H9 (cell line): ENCODE measurements around the gene KCNK5. TPM values are rescaled to one million over a fixed set of nuclear protein-coding genes. Genes with fewer than 3 reads are reported as not detected.

ENCODE experiments used
- DNase-seq: peaks from one replicate; pipeline ENCODE4 v3.0.0-alpha.2; 2017
- H2AFZ ChIP-seq: one replicate; pipeline ENCODE4 v1.6.1; 2013; ENCODE audit warnings: mild to moderate bottlenecking, low read length, control low read depth, moderate library complexity
- H2AK5ac ChIP-seq: 2 replicates; pipeline ENCODE4 v1.6.1; 2013; ENCODE audit warnings: low read length, control low read depth, mixed read lengths; ENCODE audit not compliant: insufficient read length
- H2BK120ac ChIP-seq: one replicate; pipeline ENCODE4 v1.6.1; 2013; ENCODE audit warnings: low read depth, mild to moderate bottlenecking, low read length, control low read depth, inconsistent platforms; ENCODE audit not compliant: poor library complexity, severe bottlenecking
- H2BK12ac ChIP-seq: 2 replicates; pipeline ENCODE4 v1.6.1; 2013; ENCODE audit warnings: low read length, control low read depth, mixed read lengths, low read depth; ENCODE audit not compliant: insufficient read length
- H2BK15ac ChIP-seq: 2 replicates; pipeline ENCODE4 v1.6.1; 2013; ENCODE audit warnings: low read depth, low read length, control low read depth
- H2BK20ac ChIP-seq: one replicate; pipeline ENCODE4 v1.6.1; 2013; ENCODE audit warnings: low read depth, mild to moderate bottlenecking, low read length, control low read depth, inconsistent platforms; ENCODE audit not compliant: poor library complexity, severe bottlenecking
- H2BK5ac ChIP-seq: 2 replicates; pipeline ENCODE4 v1.6.1; 2013; ENCODE audit warnings: low read length, control low read depth, mixed read lengths; ENCODE audit not compliant: insufficient read length
- H3K14ac ChIP-seq: 2 replicates; pipeline ENCODE4 v1.6.1; 2013; ENCODE audit warnings: low read length, control low read depth; ENCODE audit not compliant: insufficient read depth
- H3K18ac ChIP-seq: 2 replicates; pipeline ENCODE4 v1.6.1; 2013; ENCODE audit warnings: low read depth, mild to moderate bottlenecking, mixed read lengths, low read length, control low read depth; ENCODE audit not compliant: insufficient read length
- H3K23ac ChIP-seq: 2 replicates; pipeline ENCODE4 v1.6.1; 2013; ENCODE audit warnings: low read length, control low read depth, mixed read lengths, low read depth; ENCODE audit not compliant: insufficient read length
- H3K23me2 ChIP-seq: 2 replicates; pipeline ENCODE4 v1.6.1; 2013; ENCODE audit warnings: low read depth, mild to moderate bottlenecking, mixed read lengths, low read length, control low read depth; ENCODE audit not compliant: insufficient read length, poor library complexity, severe bottlenecking
- H3K27ac ChIP-seq: 2 replicates; pipeline ENCODE4 v1.5.1; 2013; ENCODE audit warnings: low read length, control low read depth, mixed read lengths, low read depth; ENCODE audit not compliant: insufficient read length
- H3K27me3 ChIP-seq: 2 replicates; pipeline ENCODE4 v1.6.1; 2013; ENCODE audit warnings: low read length, control low read depth, inconsistent platforms; ENCODE audit not compliant: insufficient read depth
- H3K4ac ChIP-seq: 2 replicates; pipeline ENCODE4 v1.6.1; 2013; ENCODE audit warnings: low read depth, mild to moderate bottlenecking, control low read depth, inconsistent platforms, low read length, moderate library complexity
- H3K4me1 ChIP-seq: 2 replicates; pipeline ENCODE4 v1.6.1; 2013; ENCODE audit warnings: low read length, control low read depth, inconsistent platforms; ENCODE audit not compliant: insufficient read depth
- H3K4me2 ChIP-seq: 2 replicates; pipeline ENCODE4 v1.6.1; 2013; ENCODE audit warnings: low read length, control low read depth, mixed read lengths; ENCODE audit not compliant: insufficient read length, insufficient read depth
- H3K56ac ChIP-seq: 2 replicates; pipeline ENCODE4 v1.6.1; 2013; ENCODE audit warnings: low read depth, mild to moderate bottlenecking, mixed read lengths, low read length, control low read depth; ENCODE audit not compliant: insufficient read length
- H3K79me1 ChIP-seq: 2 replicates; pipeline ENCODE4 v1.6.1; 2013; ENCODE audit warnings: low read depth, mild to moderate bottlenecking, moderate library complexity, low read length, control low read depth, inconsistent platforms; ENCODE audit not compliant: insufficient read depth, poor library complexity, severe bottlenecking
- H3K79me2 ChIP-seq: 2 replicates; pipeline ENCODE4 v1.6.1; 2013; ENCODE audit warnings: low read length, control low read depth, inconsistent platforms; ENCODE audit not compliant: insufficient read depth
- H3K9ac ChIP-seq: 2 replicates; pipeline ENCODE4 v1.6.1; 2013; ENCODE audit warnings: low read length, control low read depth, mixed read lengths; ENCODE audit not compliant: insufficient read length; ENCODE audit errors: extremely low read depth
- H3K9me3 ChIP-seq: one replicate; pipeline ENCODE4 v1.6.1; 2013; ENCODE audit warnings: low read depth, low read length, inconsistent platforms; ENCODE audit not compliant: control insufficient read depth
- H3T11ph ChIP-seq: one replicate; pipeline ENCODE4 v1.6.1; 2013; ENCODE audit warnings: mild to moderate bottlenecking, low read length, control low read depth, inconsistent platforms
- H4K20me1 ChIP-seq: one replicate; pipeline ENCODE4 v1.6.1; 2013; ENCODE audit not compliant: control insufficient read depth, insufficient read length, insufficient read depth
- H4K5ac ChIP-seq: 2 replicates; pipeline ENCODE4 v1.6.1; 2013; ENCODE audit warnings: low read depth, mild to moderate bottlenecking, mixed read lengths, low read length, control low read depth; ENCODE audit not compliant: insufficient read length
- H4K8ac ChIP-seq: replicated peaks from 2 replicates; pipeline ENCODE4 v1.6.1; 2013; ENCODE audit warnings: low read length, control low read depth, mixed read lengths, low read depth; ENCODE audit not compliant: insufficient read length
- H4K91ac ChIP-seq: 2 replicates; pipeline ENCODE4 v1.6.1; 2013; ENCODE audit warnings: low read depth, mild to moderate bottlenecking, moderate library complexity, mixed read lengths, low read length, control low read depth; ENCODE audit not compliant: insufficient read length
- H3K27ac Mint-ChIP-seq, 3 experiments: 2 replicates in 2 of 3; 3 replicates in 1 of 3; pipeline ENCODE4 v1.8.0; 2020 to 2021; ENCODE audit warnings: mixed read lengths in 3 of 3, mild to moderate bottlenecking in 1 of 3, moderate library complexity in 1 of 3
- H3K27me3 Mint-ChIP-seq: 2 replicates; pipeline ENCODE4 v1.8.0; 2021; ENCODE audit warnings: low read depth, mild to moderate bottlenecking, moderate library complexity, mixed read lengths
- H3K36me3 Mint-ChIP-seq, 3 experiments: 2 replicates in 2 of 3; 3 replicates in 1 of 3; pipeline ENCODE4 v1.8.0; 2020 to 2021; ENCODE audit warnings: low read depth in 3 of 3, mixed read lengths in 3 of 3; ENCODE audit not compliant: insufficient read depth in 1 of 3
- H3K4me1 Mint-ChIP-seq, 2 experiments: 2 replicates each; pipeline ENCODE4 v1.8.0; 2020; ENCODE audit warnings: mixed read lengths in 2 of 2
- H3K4me3 Mint-ChIP-seq, 2 experiments: 2 replicates in 1 of 2; 3 replicates in 1 of 2; pipeline ENCODE4 v1.8.0; 2020 to 2021; ENCODE audit warnings: mild to moderate bottlenecking in 2 of 2, mixed read lengths in 2 of 2, moderate library complexity in 1 of 2
- H3K9me3 Mint-ChIP-seq, 2 experiments: 2 replicates in 1 of 2; 3 replicates in 1 of 2; pipeline ENCODE4 v1.8.0; 2020; ENCODE audit warnings: mild to moderate bottlenecking in 2 of 2, mixed read lengths in 2 of 2, moderate library complexity in 1 of 2
- CTCF ChIP-seq: fragments of 200-600 bp; sonication (generic); conservative IDR thresholded peaks from 3 replicates; pipeline ENCODE4 v1.8.0; 2021; ENCODE audit warnings: antibody characterized with exemption, mild to moderate bottlenecking
- WGBS: extraction: QIAGEN DNeasy Blood & Tissue Kit; methylation state at CpG from one replicate; pipeline ENCODE4 v1.1.7; 2013; ENCODE audit warnings: missing lambda C conversion rate, low lambda C conversion rate, mixed read lengths; ENCODE audit not compliant: insufficient read length; ENCODE audit errors: extremely low coverage; 5-methylcytosine and 5-hydroxymethylcytosine counted together
- total RNA-seq: library from RNA; stranded (reverse); gene quantifications from 2 replicates; pipeline ENCODE4 v1.2.1, GENCODE V29; 2021

KCNK5 gene
- total RNA-seq, 1 experiment from 2014 or later: 30.0 TPM

GRCh38 chr6:39189915-39190544 lies 39.2 kb downstream of the KCNK5 start:
- TF ChIP-seq CTCF: peak; percentile 78
- no peak overlapping the region for H3K4me3 Mint-ChIP-seq
- Histone ChIP-seq H2AFZ (no peak overlapping the region), H3K27me3 (no peaks in the 10 kb centered on the region), H2BK5ac (no peak overlapping the region), H3K4ac (no peak overlapping the region), H4K8ac (no peak overlapping the region), H4K5ac (no peak overlapping the region), H3K56ac (no peak overlapping the region), H3K18ac (no peak overlapping the region), H3K4me1 (no peaks in the 10 kb centered on the region), H3K23me2 (no peaks in the 10 kb centered on the region), H3K79me2 (no peaks in the 10 kb centered on the region), H3T11ph (no peak overlapping the region), H3K27ac (no peak overlapping the region), H2BK12ac (no peak overlapping the region), H2AK5ac (no peak overlapping the region), H2BK15ac (no peak overlapping the region), H3K4me2 (no peak overlapping the region), H2BK120ac (no peak overlapping the region), H3K79me1 (no peaks in the 10 kb centered on the region), H3K14ac (no peak overlapping the region), H2BK20ac (no peak overlapping the region), H3K9ac (no peak overlapping the region), H4K91ac (no peak overlapping the region), H4K20me1 (no peaks in the 10 kb centered on the region), H3K9me3 (no peaks in the 10 kb centered on the region), H3K23ac (no peak overlapping the region)
- no peaks in the 10 kb centered on the region for H3K9me3 Mint-ChIP-seq
- peak; percentile 87 for DNase-seq
- H3K27ac Mint-ChIP-seq: peak overlapping the region in 2 of 3 experiments; percentile 40 to 82; a peak in 2 of 7 replicates
- no peaks in the 10 kb centered on the region; the same call in 1 of the 2 replicates for H3K27me3 Mint-ChIP-seq
- no CpG with 5 or more reads among the region's 15 CpGs for WGBS
- H3K4me1 Mint-ChIP-seq: peaks cover 23 to 27% of the 10 kb centered on the region in 2 experiments
- H3K36me3 Mint-ChIP-seq: peaks cover 54 to 73% (median 69%) of the 10 kb centered on the region in 3 experiments
